Measurements from ENCODE around the gene AFAP1. TPM values are rescaled to one million over a fixed set of nuclear protein-coding genes. Genes with fewer than 3 reads are reported as not detected.

AFAP1 gene
- total RNA-seq, 1 donor from 2014 or later = 6.8 TPM

DNA sequence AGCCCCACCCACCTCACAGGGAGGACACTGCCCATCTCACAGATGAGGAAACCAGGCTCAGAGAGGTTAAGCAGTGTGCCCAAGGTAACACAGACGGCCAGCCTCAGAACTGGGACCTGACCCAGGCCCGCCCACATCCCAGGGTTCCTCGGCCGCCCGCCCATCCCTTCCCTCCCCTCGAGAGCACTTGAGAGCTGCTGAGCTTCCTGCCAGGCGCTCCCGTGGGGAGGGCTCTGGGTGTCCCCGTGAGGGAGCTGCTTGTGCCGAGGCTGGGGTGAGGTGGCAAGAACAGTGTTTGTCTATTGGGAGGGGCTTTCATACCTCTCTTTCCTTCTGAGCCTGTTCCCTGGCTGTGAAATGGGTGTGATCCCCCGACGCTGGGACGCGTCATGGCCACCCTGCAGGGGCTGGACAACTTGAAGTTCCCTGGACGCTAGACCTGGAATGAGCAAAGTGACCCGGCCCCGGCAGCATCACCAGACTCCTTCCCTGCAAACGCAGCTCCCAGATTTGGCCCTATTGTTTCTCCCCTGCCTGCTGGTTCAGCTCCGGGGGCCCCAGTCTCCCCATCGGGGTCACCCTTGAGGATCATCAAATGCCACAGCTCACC lies 204.9 kb downstream of the AFAP1 start:
- TF ChIP-seq, protein P1, sequence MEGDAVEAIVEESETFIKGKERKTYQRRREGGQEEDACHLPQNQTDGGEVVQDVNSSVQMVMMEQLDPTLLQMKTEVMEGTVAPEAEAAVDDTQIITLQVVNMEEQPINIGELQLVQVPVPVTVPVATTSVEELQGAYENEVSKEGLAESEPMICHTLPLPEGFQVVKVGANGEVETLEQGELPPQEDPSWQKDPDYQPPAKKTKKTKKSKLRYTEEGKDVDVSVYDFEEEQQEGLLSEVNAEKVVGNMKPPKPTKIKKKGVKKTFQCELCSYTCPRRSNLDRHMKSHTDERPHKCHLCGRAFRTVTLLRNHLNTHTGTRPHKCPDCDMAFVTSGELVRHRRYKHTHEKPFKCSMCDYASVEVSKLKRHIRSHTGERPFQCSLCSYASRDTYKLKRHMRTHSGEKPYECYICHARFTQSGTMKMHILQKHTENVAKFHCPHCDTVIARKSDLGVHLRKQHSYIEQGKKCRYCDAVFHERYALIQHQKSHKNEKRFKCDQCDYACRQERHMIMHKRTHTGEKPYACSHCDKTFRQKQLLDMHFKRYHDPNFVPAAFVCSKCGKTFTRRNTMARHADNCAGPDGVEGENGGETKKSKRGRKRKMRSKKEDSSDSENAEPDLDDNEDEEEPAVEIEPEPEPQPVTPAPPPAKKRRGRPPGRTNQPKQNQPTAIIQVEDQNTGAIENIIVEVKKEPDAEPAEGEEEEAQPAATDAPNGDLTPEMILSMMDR (IDR thresholded peaks at IDR 0.05; ENCODE audit: insufficient read depth, low read length, severe bottlenecking) = no peak
- FAIRE-seq (no peak), DNase-seq (ENCODE audit: low read depth) (no peak)
- H3K4me3 ChIP-seq (ENCODE audit: low read depth, low read length) = no peak overlapping the region
- H3K36me3 ChIP-seq (ENCODE audit: control insufficient read depth, insufficient read depth, low read length) = no peaks in the 10 kb centered on the region
- no peaks in the 10 kb centered on the region for H3K27me3 ChIP-seq (ENCODE audit: control insufficient read depth, insufficient read depth, low read length)

DNA sequence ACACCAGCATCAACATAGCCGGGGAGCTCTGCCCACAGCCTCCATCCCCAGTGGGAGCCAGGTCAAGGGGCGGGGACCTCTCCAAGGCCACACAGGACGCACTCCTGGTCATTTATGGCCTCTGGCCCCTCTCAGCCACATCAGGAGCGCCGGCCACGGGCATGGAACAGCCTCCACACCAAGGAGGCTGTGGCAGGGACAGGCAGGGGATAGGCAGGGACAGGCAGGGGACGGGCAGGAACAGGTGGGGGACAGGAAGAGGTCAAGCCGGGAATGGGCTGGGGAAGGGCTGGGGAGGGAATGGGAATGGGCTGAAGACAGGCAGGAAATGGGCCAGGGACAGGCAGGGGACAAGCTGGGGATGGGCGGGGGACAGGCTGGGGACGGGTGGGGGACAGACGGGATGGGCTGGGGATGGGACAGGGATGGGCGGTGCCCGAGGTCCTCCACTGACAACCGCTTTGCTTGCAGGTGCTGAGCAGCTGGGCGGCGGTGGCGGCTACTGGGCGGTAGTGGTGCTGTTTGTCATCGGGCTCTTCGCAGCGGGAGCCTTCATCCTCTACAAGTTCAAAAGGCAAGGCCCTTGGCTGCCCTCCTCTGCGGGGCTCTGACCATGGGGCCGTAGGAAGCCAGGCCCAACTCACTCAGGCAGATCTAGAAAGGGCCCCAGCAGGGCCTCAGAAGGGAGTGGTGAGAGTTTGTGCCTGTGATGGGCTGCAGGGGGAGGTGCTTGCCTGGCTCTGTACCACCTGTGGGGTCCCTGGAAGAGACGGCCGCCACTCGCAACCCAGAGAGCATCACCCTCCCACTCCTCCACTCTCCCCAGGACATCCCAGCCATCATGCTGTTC lies 205.6 kb downstream of the AFAP1 start:
- no peak for DNase-seq (ENCODE audit: low read depth)
- no peaks in the 10 kb centered on the region for H3K27me3 ChIP-seq (ENCODE audit: control insufficient read depth, insufficient read depth, low read length)
- TF ChIP-seq, protein P1 (IDR thresholded peaks at IDR 0.05; ENCODE audit: insufficient read depth, low read length, severe bottlenecking) = no peak
- no peaks in the 10 kb centered on the region for H3K36me3 ChIP-seq (ENCODE audit: control insufficient read depth, insufficient read depth, low read length)
- H3K4me3 ChIP-seq (ENCODE audit: low read depth, low read length) = no peak overlapping the region
- FAIRE-seq = no peak

- Histone ChIP-seq H3K4me3 (ENCODE audit: low read depth, low read length) (no peak overlapping the region), H3K27me3 (ENCODE audit: control insufficient read depth, insufficient read depth, low read length) (no peaks in the 10 kb centered on the region), H3K36me3 (ENCODE audit: control insufficient read depth, insufficient read depth, low read length) (no peaks in the 10 kb centered on the region)
- FAIRE-seq (no peak), DNase-seq (ENCODE audit: low read depth) (no peak)
- TF ChIP-seq, protein P1 (IDR thresholded peaks at IDR 0.05; ENCODE audit: insufficient read depth, low read length, severe bottlenecking) = no peak
These were observed 206.5 kb downstream of the AFAP1 start for GRCh38 chr4:7733201-7733600.

GRCh38 chr4:7732263-7732662 lies 207.4 kb downstream of the AFAP1 start:
- DNase-seq (ENCODE audit: low read depth) (no peak), FAIRE-seq (no peak)
- TF ChIP-seq, protein P1 (IDR thresholded peaks at IDR 0.05; ENCODE audit: insufficient read depth, low read length, severe bottlenecking) = no peak
- Histone ChIP-seq H3K4me3 (ENCODE audit: low read depth, low read length) (no peak overlapping the region), H3K36me3 (ENCODE audit: control insufficient read depth, insufficient read depth, low read length) (no peaks in the 10 kb centered on the region), H3K27me3 (ENCODE audit: control insufficient read depth, insufficient read depth, low read length) (no peaks in the 10 kb centered on the region)

- no peak for DNase-seq (ENCODE audit: low read depth)
- H3K36me3 ChIP-seq (ENCODE audit: control insufficient read depth, insufficient read depth, low read length) = no peaks in the 10 kb centered on the region
- no peak for FAIRE-seq
- H3K4me3 ChIP-seq (ENCODE audit: low read depth, low read length) = no peak overlapping the region
- no peaks in the 10 kb centered on the region for H3K27me3 ChIP-seq (ENCODE audit: control insufficient read depth, insufficient read depth, low read length)
- TF ChIP-seq, protein P1 (IDR thresholded peaks at IDR 0.05; ENCODE audit: insufficient read depth, low read length, severe bottlenecking) = no peak
These were observed 208.2 kb downstream of the AFAP1 start for GRCh38 chr4:7731437-7731836.

Measured in bronchial epithelial cell (primary cell).